Calu3 (cell line): ENCODE results near the gene BRICD5. TPM values are rescaled to one million over a fixed set of nuclear protein-coding genes. Genes with fewer than 3 reads are reported as not detected.

Experiments used
- BruUV-seq: library from RNA; stranded (reverse); fragments of 400-500 nt; replicated peaks from 2 replicates; lab custom pipeline; 2021; lab: Mats Ljungman, UMichigan
- CTCF ChIA-PET: fragments of 300-600 bp; sonication (Branson Sonifier 250); formaldehyde crosslinking; loops from one replicate; lab custom pipeline; 2022; ENCODE audit warnings: antibody characterized with exemption; lab: Charles Lee
- DNase-seq: peaks from one replicate; pipeline ENCODE4 v3.0.0; 2022
- H3K27ac Mint-ChIP-seq: one replicate; pipeline ENCODE4 v1.8.0; 2022; ENCODE audit warnings: mixed read lengths; ENCODE audit not compliant: unreplicated experiment
- H3K27me3 Mint-ChIP-seq: one replicate; pipeline ENCODE4 v1.8.0; 2022; ENCODE audit warnings: mixed read lengths; ENCODE audit not compliant: unreplicated experiment
- H3K36me3 Mint-ChIP-seq: one replicate; pipeline ENCODE4 v1.8.0; 2022; ENCODE audit warnings: mild to moderate bottlenecking, moderate library complexity, mixed read lengths; ENCODE audit not compliant: insufficient read depth, unreplicated experiment
- H3K4me1 Mint-ChIP-seq: one replicate; pipeline ENCODE4 v1.8.0; 2022; ENCODE audit warnings: mild to moderate bottlenecking, low read depth, mixed read lengths; ENCODE audit not compliant: unreplicated experiment
- H3K4me3 Mint-ChIP-seq: one replicate; pipeline ENCODE4 v1.8.0; 2022; ENCODE audit warnings: mild to moderate bottlenecking, low read depth, moderate library complexity, mixed read lengths; ENCODE audit not compliant: unreplicated experiment
- H3K9me3 Mint-ChIP-seq: one replicate; pipeline ENCODE4 v1.8.0; 2022; ENCODE audit warnings: low read depth, mixed read lengths; ENCODE audit not compliant: unreplicated experiment
- intact Hi-C: fragments of 100-400 bp; cut with micrococcal nuclease; formaldehyde crosslinking; loops from one replicate; pipeline ENCODE4 v1.10.0; 2022; ENCODE audit not compliant: unreplicated experiment
- total RNA-seq: library from RNA; stranded (reverse); gene quantifications from 2 replicates; pipeline ENCODE4 v1.2.3, GENCODE V29; 2022
- TF ChIP-seq, protein P1 (sequence below): fragments of 200-600 bp; IDR thresholded peaks from one replicate; pipeline ENCODE4 v1.8.0; 2022; ENCODE audit warnings: antibody characterized with exemption; ENCODE audit not compliant: unreplicated experiment

Gene BRICD5
- total RNA-seq, 1 experiment from 2014 or later = 17.3 TPM

DNA sequence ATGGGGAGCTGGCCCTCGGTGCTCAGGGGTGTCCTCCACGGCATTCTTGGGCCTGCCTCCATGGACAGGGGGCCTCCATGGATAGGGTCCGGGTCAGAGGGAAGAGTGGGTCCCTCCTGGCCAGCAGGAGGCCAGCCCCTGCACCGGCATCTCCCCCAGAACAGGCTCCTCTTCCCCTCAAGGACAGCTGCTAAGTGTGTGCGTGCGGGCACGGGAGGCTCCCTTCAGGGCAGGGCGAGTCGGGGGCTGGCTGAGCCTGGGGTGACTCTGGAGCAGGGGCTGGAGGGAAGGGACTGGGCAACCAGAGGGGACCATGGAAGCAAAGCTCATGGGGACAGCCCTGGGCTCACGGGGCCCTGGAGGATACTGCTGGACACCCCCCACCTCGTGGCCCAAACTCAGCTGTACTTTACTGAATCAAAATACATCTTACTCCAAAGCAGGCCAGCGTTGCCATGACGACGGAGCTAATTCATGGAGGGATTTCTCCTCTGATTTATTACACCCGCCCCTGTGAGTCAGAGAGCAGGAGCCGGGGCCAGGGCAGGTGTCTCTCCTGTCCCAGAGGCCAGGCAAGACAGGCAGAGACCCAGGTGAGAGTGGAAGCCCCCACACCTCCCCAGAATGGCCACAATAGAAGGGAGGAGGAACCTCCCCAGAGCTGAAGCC, 16.4 kb downstream of the BRICD5 start:
- H3K4me3 Mint-ChIP-seq = no peak overlapping the region

DNA sequence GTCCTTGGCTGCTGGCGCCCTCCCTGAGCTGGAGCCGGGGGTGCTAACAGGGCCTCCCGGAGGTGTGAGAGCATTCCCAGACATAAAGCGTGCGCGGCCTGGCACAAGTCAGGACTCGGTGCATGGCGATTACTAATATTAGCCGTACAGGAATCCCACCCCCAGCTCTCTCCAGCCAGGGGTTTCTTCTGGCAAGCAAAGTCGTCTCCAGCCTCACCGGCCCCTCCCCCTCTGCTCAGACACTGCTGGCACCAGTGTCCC, 19.3 kb downstream of the BRICD5 start:
- DNase-seq = no peak
- no TSS peak for BruUV-seq
- TF ChIP-seq, protein P1, sequence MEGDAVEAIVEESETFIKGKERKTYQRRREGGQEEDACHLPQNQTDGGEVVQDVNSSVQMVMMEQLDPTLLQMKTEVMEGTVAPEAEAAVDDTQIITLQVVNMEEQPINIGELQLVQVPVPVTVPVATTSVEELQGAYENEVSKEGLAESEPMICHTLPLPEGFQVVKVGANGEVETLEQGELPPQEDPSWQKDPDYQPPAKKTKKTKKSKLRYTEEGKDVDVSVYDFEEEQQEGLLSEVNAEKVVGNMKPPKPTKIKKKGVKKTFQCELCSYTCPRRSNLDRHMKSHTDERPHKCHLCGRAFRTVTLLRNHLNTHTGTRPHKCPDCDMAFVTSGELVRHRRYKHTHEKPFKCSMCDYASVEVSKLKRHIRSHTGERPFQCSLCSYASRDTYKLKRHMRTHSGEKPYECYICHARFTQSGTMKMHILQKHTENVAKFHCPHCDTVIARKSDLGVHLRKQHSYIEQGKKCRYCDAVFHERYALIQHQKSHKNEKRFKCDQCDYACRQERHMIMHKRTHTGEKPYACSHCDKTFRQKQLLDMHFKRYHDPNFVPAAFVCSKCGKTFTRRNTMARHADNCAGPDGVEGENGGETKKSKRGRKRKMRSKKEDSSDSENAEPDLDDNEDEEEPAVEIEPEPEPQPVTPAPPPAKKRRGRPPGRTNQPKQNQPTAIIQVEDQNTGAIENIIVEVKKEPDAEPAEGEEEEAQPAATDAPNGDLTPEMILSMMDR = no peak
- CTCF ChIA-PET = no interaction called here
- Mint-ChIP-seq H3K27me3 (peaks cover 55% of the 10 kb centered on the region), H3K36me3 (peaks cover 15% of the 10 kb centered on the region), H3K27ac (no peak overlapping the region), H3K9me3 (no peaks in the 10 kb centered on the region), H3K4me1 (peaks cover 10% of the 10 kb centered on the region), H3K4me3 (no peak overlapping the region)
- intact Hi-C loops = no loop called here

More for the DNA sequence above, 16.4 kb downstream of the BRICD5 start:
- Mint-ChIP-seq H3K4me1 (peaks cover 10% of the 10 kb centered on the region), H3K27ac (no peak overlapping the region), H3K36me3 (peaks cover 20% of the 10 kb centered on the region), H3K9me3 (no peaks in the 10 kb centered on the region), H3K27me3 (peaks cover 80% of the 10 kb centered on the region)
- intact Hi-C loops = no loop called here
- peak; percentile 57 for DNase-seq
- no TSS peak for BruUV-seq
- TF ChIP-seq, protein P1 = no peak
- CTCF ChIA-PET = interaction anchor here (0.6 to 2.4 kb wide), 12 partner anchors 9 to 470 kb away, joined by 3 to 27 read pairs (median 4); partner anchors contain the start of genes ECI1, PGP and TRAF7

DNA sequence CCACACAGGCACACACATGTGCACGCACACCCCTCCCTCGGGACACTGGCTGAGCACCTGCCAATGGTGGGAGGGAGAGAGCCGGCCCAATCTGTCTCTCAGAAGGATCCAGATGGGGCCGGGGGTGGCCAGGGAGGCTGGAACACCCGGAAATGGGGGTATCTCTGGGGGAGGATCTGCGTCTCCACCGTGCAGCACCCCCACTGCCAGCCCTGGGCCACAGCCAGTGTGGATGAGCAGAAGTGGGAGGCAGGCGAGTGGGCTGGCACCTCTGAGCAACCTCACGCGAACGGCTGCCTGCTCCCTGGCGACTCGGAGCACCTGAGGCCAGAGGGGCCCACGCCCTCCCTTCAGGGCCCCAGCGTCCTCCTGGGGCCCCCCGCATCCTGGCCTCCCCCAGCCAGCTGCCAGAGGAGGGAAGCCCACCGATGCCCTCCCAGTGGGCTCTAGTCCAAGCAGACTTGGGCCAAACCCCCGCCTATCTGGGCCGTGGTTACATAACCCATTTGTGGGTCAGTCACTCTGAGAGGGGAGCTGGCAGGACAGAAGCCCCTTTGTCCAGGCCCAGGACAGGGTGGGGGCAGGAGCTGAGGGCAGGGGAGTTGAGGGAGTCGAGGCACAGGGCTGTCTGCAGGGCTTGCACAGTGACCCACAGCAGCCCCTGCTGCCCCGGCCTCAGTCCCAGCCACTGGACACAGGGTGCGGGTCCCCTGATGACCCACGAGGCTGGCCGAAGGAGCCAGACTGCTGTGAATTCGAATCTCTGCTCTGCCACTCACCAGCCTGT, 19.8 kb downstream of the BRICD5 start:
- H3K27ac Mint-ChIP-seq = no peak overlapping the region
- no peak for DNase-seq
- H3K9me3 Mint-ChIP-seq = no peaks in the 10 kb centered on the region
- TF ChIP-seq, protein P1 = no peak
- peaks cover 10% of the 10 kb centered on the region for H3K4me1 Mint-ChIP-seq
- H3K36me3 Mint-ChIP-seq = peaks cover 19% of the 10 kb centered on the region
- intact Hi-C loops = no loop called here
- CTCF ChIA-PET = interaction anchor here (0.8 kb wide), 1 partner anchor 168 kb away, joined by 3 read pairs; no protein-coding TSS in a partner anchor
- H3K27me3 Mint-ChIP-seq = peaks cover 55% of the 10 kb centered on the region
- BruUV-seq = no TSS peak
- no peak overlapping the region for H3K4me3 Mint-ChIP-seq

DNA sequence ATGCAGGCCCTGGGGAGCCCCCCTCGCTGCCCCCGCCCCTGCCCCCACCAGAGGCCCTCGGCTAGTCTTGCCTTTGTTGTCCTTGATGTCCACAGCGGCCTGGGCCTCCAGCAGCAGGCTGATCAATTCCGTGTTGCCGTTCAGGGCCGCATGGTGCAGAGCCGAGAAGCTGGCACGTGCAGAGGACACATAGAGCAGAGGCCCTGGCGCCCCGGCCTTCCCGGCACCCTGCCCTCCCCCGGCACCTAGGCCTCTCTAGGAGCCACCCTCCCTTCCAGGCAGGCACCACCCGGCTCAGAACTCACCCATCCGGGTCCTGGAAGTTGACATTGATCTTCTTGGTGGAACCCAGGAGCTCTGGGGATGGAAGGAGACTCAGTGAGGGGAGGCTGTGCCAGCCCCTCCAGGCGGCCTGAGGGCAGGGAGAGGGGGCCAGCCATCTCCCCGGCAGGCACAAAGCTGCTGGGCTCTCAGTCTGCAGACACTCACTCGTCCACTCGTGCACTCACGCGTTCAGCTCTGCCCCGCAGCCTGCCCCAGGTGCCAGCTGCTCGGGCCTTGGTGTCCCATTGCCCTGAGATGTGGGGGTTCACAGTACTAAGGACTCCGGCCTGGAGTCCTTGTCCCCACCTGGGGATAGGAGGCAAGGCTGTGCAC, 20.5 kb downstream of the BRICD5 start:
- H3K4me3 Mint-ChIP-seq = no peak overlapping the region
- peaks cover 18% of the 10 kb centered on the region for H3K36me3 Mint-ChIP-seq
- no peak for DNase-seq
- H3K27ac Mint-ChIP-seq = no peak overlapping the region
- peaks cover 7% of the 10 kb centered on the region for H3K4me1 Mint-ChIP-seq
- intact Hi-C loops = no loop called here
- no peaks in the 10 kb centered on the region for H3K9me3 Mint-ChIP-seq
- BruUV-seq = no TSS peak
- TF ChIP-seq, protein P1 = no peak
- CTCF ChIA-PET = interaction anchor here (0.7 to 0.8 kb wide), 2 partner anchors 16 to 167 kb away, joined by 3 to 5 read pairs; no protein-coding TSS in a partner anchor
- H3K27me3 Mint-ChIP-seq = peaks cover 55% of the 10 kb centered on the region
